NCI-H2107 (cell line): ENCODE measurements around the gene IGSF1.
"Not testable (repeated sequence)": the region's sequence is repeated elsewhere in the genome, so short reads cannot be mapped to it uniquely, and the experiment has no call there.

Experiments
- DNase-seq: peaks from one replicate; lab custom pipeline; 2025; lab: John Stamatoyannopoulos, UW

IGSF1 gene

DNA sequence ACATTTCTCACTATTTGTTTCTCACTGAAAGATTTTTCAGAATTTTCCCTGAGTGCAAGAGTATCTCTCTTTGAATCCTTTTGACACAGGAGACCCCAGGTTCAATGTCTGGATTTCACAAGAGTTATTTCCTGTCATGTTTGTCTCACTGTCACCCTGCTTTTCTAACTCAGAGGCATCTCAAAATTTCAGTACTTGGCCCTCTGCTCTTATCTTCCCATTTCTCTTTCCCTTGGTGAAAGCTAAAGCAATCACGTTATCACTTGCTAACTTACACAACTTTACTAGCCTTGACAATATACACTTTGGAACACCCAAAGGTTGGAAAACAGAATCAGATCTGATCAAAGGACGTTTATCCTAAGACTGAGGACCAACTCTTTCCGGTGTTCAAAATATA lies 17.3 kb downstream of the IGSF1 start:
- no peak for DNase-seq

DNA sequence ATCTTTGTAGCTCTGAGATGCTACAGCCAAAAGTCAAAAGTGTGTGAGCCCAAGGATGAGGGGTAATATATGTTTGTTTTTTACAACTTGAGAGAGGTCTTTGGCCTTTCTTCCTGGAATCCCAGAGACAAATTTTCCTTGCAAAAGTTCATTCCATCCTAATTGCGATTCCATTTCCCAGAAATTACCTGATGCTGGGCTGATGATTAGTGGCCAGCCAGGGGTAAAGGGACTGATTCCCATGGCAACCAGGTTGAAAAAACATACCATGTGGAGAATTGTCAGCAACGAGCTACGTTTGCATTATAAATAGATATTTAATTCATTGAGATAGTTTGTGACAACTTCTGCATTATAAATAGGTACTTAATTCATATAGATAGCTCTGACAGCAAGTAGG lies 17.8 kb downstream of the IGSF1 start:
- no peak for DNase-seq

- DNase-seq = no peak
Observed at GRCh38 chrX:131270080-131270479, 19.0 kb downstream of the IGSF1 start.

DNA sequence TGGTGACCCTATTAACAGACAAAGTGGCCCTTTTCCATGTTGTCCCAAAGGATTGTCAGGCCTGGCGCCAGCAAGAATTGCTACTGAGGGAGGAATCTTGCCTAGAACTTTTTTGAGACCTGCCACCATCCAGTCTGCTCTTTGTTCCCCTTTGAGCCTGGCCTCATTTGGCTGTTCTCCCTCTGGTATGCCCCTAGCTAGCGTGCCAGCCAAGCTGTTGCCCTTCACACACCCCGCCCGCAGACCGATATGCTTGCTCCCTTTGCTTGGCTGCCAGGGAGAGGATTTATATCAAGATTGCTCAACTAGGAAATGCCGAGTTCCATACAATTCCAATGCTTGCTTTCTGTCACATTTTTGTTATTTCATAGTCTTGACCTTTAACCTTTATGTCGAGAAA lies 24.4 kb downstream of the IGSF1 start:
- no peak for DNase-seq

- DNase-seq = no peak
Observed at GRCh38 chrX:131264053-131264452, 25.1 kb downstream of the IGSF1 start.

GRCh38 chrX:131262738-131263679 lies 26.1 kb downstream of the IGSF1 start:
- DNase-seq = peak; percentile 10

DNA sequence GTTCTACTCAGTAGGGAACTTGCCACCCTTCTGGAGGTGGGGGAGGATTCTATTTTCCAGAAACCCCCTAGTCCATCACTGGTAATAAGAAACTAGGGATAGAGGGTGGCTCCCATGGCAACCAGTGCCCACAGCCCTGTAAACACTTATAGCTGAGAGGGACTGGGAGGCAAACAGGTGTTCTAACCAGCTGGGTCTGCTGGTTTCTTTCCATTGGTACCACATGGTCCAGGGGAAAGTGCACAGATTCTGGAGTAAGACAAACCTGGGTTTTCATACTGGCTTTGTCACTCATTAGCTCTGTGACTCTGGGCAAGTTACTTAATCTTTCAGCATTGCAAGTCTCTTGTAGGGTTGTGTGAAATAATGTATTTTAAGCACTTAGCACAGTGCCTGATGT lies 26.9 kb downstream of the IGSF1 start:
- no peak for DNase-seq

DNA sequence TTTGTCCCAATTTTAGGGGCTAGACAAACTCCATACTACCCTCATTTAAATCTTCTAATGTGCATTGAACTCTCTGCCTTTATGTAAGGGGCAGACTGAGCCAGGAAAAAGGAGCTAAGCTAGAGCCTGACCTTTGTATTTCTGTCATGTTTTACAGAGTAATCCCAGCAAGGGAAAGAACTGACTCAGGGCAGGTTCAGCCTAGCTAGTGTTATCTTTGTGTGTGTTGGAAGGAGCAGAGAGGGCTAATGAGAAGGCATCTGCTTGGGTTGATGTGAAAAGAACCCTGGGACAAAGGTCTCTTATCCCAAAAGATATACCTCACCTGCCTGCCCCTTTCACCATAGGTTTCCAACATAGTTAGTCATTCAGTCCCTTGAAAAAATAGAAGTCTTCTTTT lies 31.7 kb downstream of the IGSF1 start:
- DNase-seq = no peak

DNA sequence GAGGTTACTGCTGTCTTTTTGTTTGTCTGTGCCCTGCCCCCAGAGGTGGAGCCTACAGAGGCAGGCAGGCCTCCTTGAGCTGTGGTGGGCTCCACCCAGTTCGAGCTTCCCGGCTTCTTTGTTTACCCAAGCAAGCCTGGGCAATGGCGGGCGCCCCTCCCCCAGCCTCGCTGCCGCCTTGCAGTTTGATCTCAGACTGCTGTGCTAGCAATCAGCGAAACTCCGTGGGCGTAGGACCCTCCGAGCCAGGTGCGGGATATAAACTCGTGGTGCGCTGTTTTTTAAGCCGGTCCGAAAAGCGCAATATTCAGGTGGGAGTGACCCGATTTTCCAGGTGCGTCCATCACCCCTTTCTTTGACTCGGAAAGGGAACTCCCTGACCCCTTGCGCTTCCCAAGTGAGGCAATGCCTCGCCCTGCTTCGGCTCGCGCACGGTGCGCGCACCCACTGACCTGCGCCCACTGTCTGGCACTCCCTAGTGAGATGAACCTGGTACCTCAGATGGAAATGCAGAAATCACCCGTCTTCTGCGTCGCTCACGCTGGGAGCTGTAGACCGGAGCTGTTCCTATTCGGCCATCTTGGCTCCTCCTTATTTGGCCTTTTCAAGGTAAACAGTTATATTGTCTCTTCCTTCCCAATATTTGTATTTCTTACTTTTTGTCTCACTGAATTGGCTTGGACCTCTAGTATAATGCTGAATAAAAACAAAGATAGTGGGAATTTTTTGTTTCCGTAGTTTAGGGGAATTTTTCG lies 37.9 kb downstream of the IGSF1 start:
- not testable (repeated sequence) for DNase-seq

DNA sequence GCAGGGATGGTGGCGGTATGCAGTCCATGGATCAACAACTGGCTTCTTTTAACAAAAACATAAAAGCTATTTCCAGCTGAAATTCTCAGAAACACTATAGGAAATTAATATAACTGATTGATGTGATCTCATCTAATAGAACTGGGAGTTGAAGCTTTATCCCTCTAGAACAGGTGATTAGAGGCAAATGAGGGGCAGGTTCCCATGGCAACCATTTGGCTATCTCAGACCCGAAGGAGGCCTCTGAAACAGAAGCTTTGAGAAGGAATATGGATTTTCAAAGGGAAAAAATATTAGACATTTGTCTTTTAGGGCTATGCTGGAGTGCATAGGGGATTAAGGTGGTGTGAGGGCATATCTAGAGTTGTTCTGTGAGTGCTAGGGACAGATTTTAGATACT lies 50.0 kb downstream of the IGSF1 start:
- no peak for DNase-seq

- DNase-seq = no peak
Observed at GRCh38 chrX:131237363-131237762, 51.7 kb downstream of the IGSF1 start.

GRCh38 chrX:131235768-131236545 lies 53.1 kb downstream of the IGSF1 start:
- no peak for DNase-seq

GRCh38 chrX:131227608-131228007 lies 61.5 kb downstream of the IGSF1 start:
- DNase-seq = no peak

GRCh38 chrX:131226591-131226990 lies 62.5 kb downstream of the IGSF1 start:
- no peak for DNase-seq

DNA sequence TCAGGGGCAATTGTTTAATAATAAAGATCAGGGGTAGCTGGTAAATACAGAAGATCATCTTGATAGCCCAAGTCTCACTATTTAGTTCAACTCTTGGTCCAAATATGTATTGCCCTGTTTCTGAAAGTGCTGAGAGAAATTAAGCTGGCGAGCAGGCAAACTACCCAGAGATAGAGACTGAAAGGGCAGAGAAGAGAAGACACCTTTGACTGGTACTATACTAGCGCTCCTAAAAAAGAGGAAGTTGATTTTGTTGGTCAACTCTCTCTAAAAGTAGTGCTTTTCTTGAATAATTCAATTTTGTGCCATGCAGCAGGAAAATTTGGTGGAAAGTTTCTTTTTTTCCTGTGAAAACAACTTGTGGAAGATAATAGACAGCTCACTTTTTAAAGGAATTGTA lies 64.0 kb downstream of the IGSF1 start:
- DNase-seq = no peak
